ENCODE results near the gene NKX1-2. TPM values are rescaled to one million over a fixed set of nuclear protein-coding genes. Genes with fewer than 3 reads are reported as not detected.

The NKX1-2 gene
- total RNA-seq, 4 donors from 2014 or later, result 0.59 to 2.3 (median 1.2) TPM

GRCh38 chr10:124491105-124491504, 41.3 kb upstream of the NKX1-2 start:
- no peak for DNase-seq
- 95 to 98% methylated on average over 9 of the region's 9 CpGs for WGBS, 2 donors
- Histone ChIP-seq H3K27ac (no peak overlapping the region), H3K4me3 (no peak overlapping the region), H3K4me1 (peaks cover 11 to 22% (median 15%) of the 10 kb centered on the region in 3 donors), H3K27me3 (no peaks in the 10 kb centered on the region), H3K9me3 (peaks cover 0 to 3% (median 0%) of the 10 kb centered on the region in 3 donors), H3K36me3 (peaks cover 0 to 40% (median 0%) of the 10 kb centered on the region in 3 donors)
- no peak for TF ChIP-seq CTCF (IDR thresholded peaks at IDR 0.05)
- no peak for TF ChIP-seq POLR2A (IDR thresholded peaks at IDR 0.05)
- intact Hi-C loops (cut with DNase I), result no loop called here

GRCh38 chr10:124486635-124487034, 36.8 kb upstream of the NKX1-2 start:
- no peak for DNase-seq
- H3K4me3 ChIP-seq, result no peak overlapping the region
- peaks cover 0 to 3% (median 0%) of the 10 kb centered on the region in 3 donors for H3K9me3 ChIP-seq
- no peak for TF ChIP-seq POLR2A (IDR thresholded peaks at IDR 0.05)
- no peak for TF ChIP-seq CTCF (IDR thresholded peaks at IDR 0.05)
- WGBS, 2 donors, result 81 to 95% methylated on average over 5 to 6 of the region's 6 CpGs
- intact Hi-C loops (cut with DNase I), result no loop called here
- H3K27me3 ChIP-seq, result no peaks in the 10 kb centered on the region
- H3K4me1 ChIP-seq, result no peaks in the 10 kb centered on the region
- no peak overlapping the region for H3K27ac ChIP-seq
- H3K36me3 ChIP-seq, result peaks cover 0 to 46% (median 0%) of the 10 kb centered on the region in 3 donors

DNA sequence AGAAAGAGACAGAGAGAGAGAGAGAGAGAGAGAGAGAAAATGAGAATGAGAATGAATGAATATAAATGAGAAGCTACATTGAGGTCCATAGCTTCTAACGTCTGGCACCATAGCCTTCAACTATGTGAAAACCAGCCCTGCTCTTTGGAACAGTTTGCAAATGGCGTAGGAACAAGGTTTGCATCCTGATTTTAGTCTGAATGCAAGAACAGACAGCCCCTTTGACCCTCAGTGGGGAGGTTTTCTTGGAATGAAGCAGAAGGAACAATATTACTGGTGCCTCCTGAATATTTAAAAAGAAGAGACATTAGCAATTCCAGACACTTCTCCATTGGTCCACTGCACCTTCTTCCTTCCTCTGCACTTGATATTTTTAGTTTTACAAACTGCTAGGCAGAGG, 34.8 kb upstream of the NKX1-2 start:
- Histone ChIP-seq H3K9me3 (peaks cover 0 to 3% (median 0%) of the 10 kb centered on the region in 3 donors), H3K27ac (no peak overlapping the region), H3K36me3 (peaks cover 0 to 26% (median 0%) of the 10 kb centered on the region in 3 donors), H3K27me3 (no peaks in the 10 kb centered on the region), H3K4me1 (no peaks in the 10 kb centered on the region), H3K4me3 (no peak overlapping the region)
- no peak for DNase-seq
- no peak for TF ChIP-seq CTCF (IDR thresholded peaks at IDR 0.05)
- no peak for TF ChIP-seq POLR2A (IDR thresholded peaks at IDR 0.05)
- WGBS, 2 donors, result 64 to 78% methylated on average over 2 of the region's 2 CpGs
- intact Hi-C loops (cut with DNase I), result no loop called here

GRCh38 chr10:124484031-124484430, 34.2 kb upstream of the NKX1-2 start:
- Histone ChIP-seq H3K9me3 (peaks cover 0 to 3% (median 0%) of the 10 kb centered on the region in 3 donors), H3K4me1 (no peaks in the 10 kb centered on the region), H3K4me3 (no peak overlapping the region), H3K27ac (no peak overlapping the region), H3K36me3 (peaks cover 0 to 20% (median 0%) of the 10 kb centered on the region in 3 donors), H3K27me3 (no peaks in the 10 kb centered on the region)
- DNase-seq, result no peak
- no peak for TF ChIP-seq CTCF (IDR thresholded peaks at IDR 0.05)
- 80 to 90% methylated on average over 2 to 4 of the region's 17 CpGs for WGBS, 2 donors
- intact Hi-C loops (cut with DNase I), result no loop called here

- Histone ChIP-seq H3K9me3 (peaks cover 0 to 3% (median 0%) of the 10 kb centered on the region in 3 donors), H3K4me3 (no peak overlapping the region), H3K4me1 (peaks cover 0 to 8% (median 0%) of the 10 kb centered on the region in 3 donors), H3K36me3 (peaks cover 0 to 9% (median 0%) of the 10 kb centered on the region in 3 donors), H3K27ac (no peak overlapping the region), H3K27me3 (no peaks in the 10 kb centered on the region)
- 90 to 97% methylated on average over 5 to 7 of the region's 12 CpGs for WGBS, 2 donors
- TF ChIP-seq POLR2A (IDR thresholded peaks at IDR 0.05) (no peak), CTCF (IDR thresholded peaks at IDR 0.05) (no peak)
- no peak for DNase-seq
- intact Hi-C loops (cut with DNase I), result no loop called here
Observed at GRCh38 chr10:124482876-124483275, 33.0 kb upstream of the NKX1-2 start.
